Measurements from ENCODE around the gene ARL6IP5.

The ARL6IP5 gene

GRCh38 chr3:69116162-69116561 lies 31.4 kb downstream of the ARL6IP5 start:
- no peak for DNase-seq (ENCODE audit: low spot score)

- no peak for DNase-seq (ENCODE audit: low spot score)
Measured at GRCh38 chr3:69116897-69117296, 32.2 kb downstream of the ARL6IP5 start.

- no peak for DNase-seq (ENCODE audit: low spot score)
Measured at GRCh38 chr3:69118555-69118954, 33.8 kb downstream of the ARL6IP5 start.

GRCh38 chr3:69119138-69119537 lies 34.4 kb downstream of the ARL6IP5 start:
- no peak for DNase-seq (ENCODE audit: low spot score)

GRCh38 chr3:69119681-69120080 lies 34.9 kb downstream of the ARL6IP5 start:
- DNase-seq (ENCODE audit: low spot score) = no peak

GRCh38 chr3:69120879-69121464 lies 36.2 kb downstream of the ARL6IP5 start:
- peak; percentile 79 for DNase-seq (ENCODE audit: low spot score)

GRCh38 chr3:69121513-69121912 lies 36.8 kb downstream of the ARL6IP5 start:
- DNase-seq (ENCODE audit: low spot score) = no peak

- no peak for DNase-seq (ENCODE audit: low spot score)
Measured at GRCh38 chr3:69121950-69122349, 37.2 kb downstream of the ARL6IP5 start.

GRCh38 chr3:69122403-69122802 lies 37.7 kb downstream of the ARL6IP5 start, which contains the start of gene LMOD3:
TSS of gene LMOD3 (minus strand) at chr3:69122595. CDS start at chr3:69122386, 209 bp downstream.
- no peak for DNase-seq (ENCODE audit: low spot score)

GRCh38 chr3:69126216-69126615 lies 41.5 kb downstream of the ARL6IP5 start:
- DNase-seq (ENCODE audit: low spot score) = no peak

- no peak for DNase-seq (ENCODE audit: low spot score)
Measured at GRCh38 chr3:69126999-69127398, 42.3 kb downstream of the ARL6IP5 start.

GRCh38 chr3:69128509-69128908 lies 43.8 kb downstream of the ARL6IP5 start:
- DNase-seq (ENCODE audit: low spot score) = no peak

GRCh38 chr3:69129531-69129930 lies 44.8 kb downstream of the ARL6IP5 start:
- no peak for DNase-seq (ENCODE audit: low spot score)

GRCh38 chr3:69130689-69131088 lies 46.0 kb downstream of the ARL6IP5 start:
- no peak for DNase-seq (ENCODE audit: low spot score)

GRCh38 chr3:69137005-69137404 lies 52.3 kb downstream of the ARL6IP5 start:
- DNase-seq (ENCODE audit: low spot score) = no peak

- DNase-seq (ENCODE audit: low spot score) = no peak
Measured at GRCh38 chr3:69137412-69137811, 52.7 kb downstream of the ARL6IP5 start.

GRCh38 chr3:69141313-69141712 lies 56.6 kb downstream of the ARL6IP5 start:
- DNase-seq (ENCODE audit: low spot score) = no peak

- peak; percentile 53 for DNase-seq (ENCODE audit: low spot score)
Measured at GRCh38 chr3:69142090-69142489, 57.4 kb downstream of the ARL6IP5 start.

- DNase-seq (ENCODE audit: low spot score) = no peak
Measured at GRCh38 chr3:69142797-69143454, 58.2 kb downstream of the ARL6IP5 start.

- DNase-seq (ENCODE audit: low spot score) = peak; percentile 58
Measured at GRCh38 chr3:69143612-69144011, 58.9 kb downstream of the ARL6IP5 start.

GRCh38 chr3:69144631-69145245 lies 60.0 kb downstream of the ARL6IP5 start:
- peak; percentile 25 for DNase-seq (ENCODE audit: low spot score)

- DNase-seq (ENCODE audit: low spot score) = no peak
Measured at GRCh38 chr3:69145688-69146087, 61.0 kb downstream of the ARL6IP5 start.

GRCh38 chr3:69149586-69149985 lies 64.8 kb downstream of the ARL6IP5 start:
- no peak for DNase-seq (ENCODE audit: low spot score)

Measured in SK-N-DZ (cell line).